ENCODE measurements around the gene STRIT1. TPM values are rescaled to one million over a fixed set of nuclear protein-coding genes. Genes with fewer than 3 reads are reported as not detected.

The STRIT1 gene
- total RNA-seq, 1 donor from 2014 or later, result not detected

- H3K36me3 Mint-ChIP-seq (ENCODE audit: unreplicated experiment), result no peaks in the 10 kb centered on the region
- no peak overlapping the region for H3K4me3 Mint-ChIP-seq (ENCODE audit: unreplicated experiment)
- no peaks in the 10 kb centered on the region for H3K9me3 Mint-ChIP-seq (ENCODE audit: unreplicated experiment)
- H3K27ac Mint-ChIP-seq (ENCODE audit: unreplicated experiment), result no peak overlapping the region
- no peak for TF ChIP-seq CTCF (IDR thresholded peaks at IDR 0.05; ENCODE audit: partially characterized antibody, unreplicated experiment)
- no peaks in the 10 kb centered on the region for H3K4me1 Mint-ChIP-seq (ENCODE audit: low read depth, unreplicated experiment)
- DNase-seq, result no peak
- H3K27me3 Mint-ChIP-seq (ENCODE audit: unreplicated experiment), result no peaks in the 10 kb centered on the region
Measured at GRCh38 chr3:155334215-155334913, 40.9 kb upstream of the STRIT1 start.

GRCh38 chr3:155332716-155333115, 39.2 kb upstream of the STRIT1 start:
- no peaks in the 10 kb centered on the region for H3K9me3 Mint-ChIP-seq (ENCODE audit: unreplicated experiment)
- no peak overlapping the region for H3K27ac Mint-ChIP-seq (ENCODE audit: unreplicated experiment)
- no peak overlapping the region for H3K4me3 Mint-ChIP-seq (ENCODE audit: unreplicated experiment)
- no peaks in the 10 kb centered on the region for H3K27me3 Mint-ChIP-seq (ENCODE audit: unreplicated experiment)
- no peaks in the 10 kb centered on the region for H3K36me3 Mint-ChIP-seq (ENCODE audit: unreplicated experiment)
- DNase-seq, result no peak
- no peak for TF ChIP-seq CTCF (IDR thresholded peaks at IDR 0.05; ENCODE audit: partially characterized antibody, unreplicated experiment)
- no peaks in the 10 kb centered on the region for H3K4me1 Mint-ChIP-seq (ENCODE audit: low read depth, unreplicated experiment)

GRCh38 chr3:155331078-155331477, 37.6 kb upstream of the STRIT1 start:
- no peaks in the 10 kb centered on the region for H3K36me3 Mint-ChIP-seq (ENCODE audit: unreplicated experiment)

GRCh38 chr3:155330370-155330769, 36.9 kb upstream of the STRIT1 start:
- no peak for DNase-seq
- no peak for TF ChIP-seq CTCF (IDR thresholded peaks at IDR 0.05; ENCODE audit: partially characterized antibody, unreplicated experiment)
- Mint-ChIP-seq H3K27ac (ENCODE audit: unreplicated experiment) (no peak overlapping the region), H3K27me3 (ENCODE audit: unreplicated experiment) (peaks cover 2% of the 10 kb centered on the region), H3K36me3 (ENCODE audit: unreplicated experiment) (no peaks in the 10 kb centered on the region), H3K4me3 (ENCODE audit: unreplicated experiment) (no peak overlapping the region), H3K4me1 (ENCODE audit: low read depth, unreplicated experiment) (peaks cover 2% of the 10 kb centered on the region), H3K9me3 (ENCODE audit: unreplicated experiment) (no peaks in the 10 kb centered on the region)

More at GRCh38 chr3:155331078-155331477, 37.6 kb upstream of the STRIT1 start:
- Mint-ChIP-seq H3K4me1 (ENCODE audit: low read depth, unreplicated experiment) (peaks cover 2% of the 10 kb centered on the region), H3K27ac (ENCODE audit: unreplicated experiment) (no peak overlapping the region), H3K4me3 (ENCODE audit: unreplicated experiment) (no peak overlapping the region), H3K9me3 (ENCODE audit: unreplicated experiment) (no peaks in the 10 kb centered on the region), H3K27me3 (ENCODE audit: unreplicated experiment) (peaks cover 2% of the 10 kb centered on the region)
- DNase-seq, result no peak
- TF ChIP-seq CTCF (IDR thresholded peaks at IDR 0.05; ENCODE audit: partially characterized antibody, unreplicated experiment), result no peak

- DNase-seq, result no peak
- H3K27me3 Mint-ChIP-seq (ENCODE audit: unreplicated experiment), result peaks cover 2% of the 10 kb centered on the region
- peaks cover 5% of the 10 kb centered on the region for H3K4me1 Mint-ChIP-seq (ENCODE audit: low read depth, unreplicated experiment)
- H3K4me3 Mint-ChIP-seq (ENCODE audit: unreplicated experiment), result no peak overlapping the region
- H3K27ac Mint-ChIP-seq (ENCODE audit: unreplicated experiment), result no peak overlapping the region
- no peak for TF ChIP-seq CTCF (IDR thresholded peaks at IDR 0.05; ENCODE audit: partially characterized antibody, unreplicated experiment)
- no peaks in the 10 kb centered on the region for H3K9me3 Mint-ChIP-seq (ENCODE audit: unreplicated experiment)
- no peaks in the 10 kb centered on the region for H3K36me3 Mint-ChIP-seq (ENCODE audit: unreplicated experiment)
Measured at GRCh38 chr3:155329513-155330048, 36.1 kb upstream of the STRIT1 start.
